IMR-90 (cell line): ENCODE results near the gene CDH12. TPM values are rescaled to one million over a fixed set of nuclear protein-coding genes. Genes with fewer than 3 reads are reported as not detected.

Experiments used
- ATAC-seq: fragments of 200-7000 bp; cut with Tn5 transposase; 2 replicates; pipeline ENCODE4 v1.9.1; 2020; ENCODE audit warnings: low read depth, mild to moderate bottlenecking, moderate library complexity
- BruUV-seq: library from RNA; stranded (reverse); fragments of 400-500 nt; replicated peaks from 2 replicates; lab custom pipeline; 2021; lab: Mats Ljungman, UMichigan
- CTCF ChIA-PET: fragments of 300-600 bp; formaldehyde crosslinking; extraction: SDS; loops from one replicate; lab custom pipeline; 2021; ENCODE audit warnings: antibody characterized with exemption; lab: Yijun Ruan, JAX
- POLR2A ChIA-PET: fragments of 300-600 bp; sonication (Branson Sonifier 250); formaldehyde crosslinking; loops from one replicate; lab custom pipeline; 2022; ENCODE audit warnings: antibody characterized with exemption; ENCODE audit not compliant: unreplicated experiment; lab: Charles Lee
- DNase-seq: peaks from one replicate; pipeline ENCODE4 v3.0.0; 2013
- H2AFZ ChIP-seq: replicated peaks from 2 replicates; pipeline ENCODE3; 2013; ENCODE audit warnings: low read length, mild to moderate bottlenecking; ENCODE audit not compliant: poor library complexity
- H2AK5ac ChIP-seq: 2 replicates; pipeline ENCODE4 v1.6.1; 2013; ENCODE audit warnings: low read depth, low read length, inconsistent platforms
- H2AK9ac ChIP-seq: replicated peaks from 2 replicates; pipeline ENCODE3; 2013; ENCODE audit warnings: mild to moderate bottlenecking, low read depth, low read length, moderate library complexity; ENCODE audit not compliant: poor library complexity
- H2BK120ac ChIP-seq: 2 replicates; pipeline ENCODE4 v1.6.1; 2013; ENCODE audit warnings: low read depth, low read length, inconsistent platforms
- H2BK15ac ChIP-seq: 3 replicates; pipeline ENCODE4 v1.6.1; 2013; ENCODE audit warnings: low read depth, low read length, inconsistent platforms
- H2BK20ac ChIP-seq: 2 replicates; pipeline ENCODE4 v1.6.1; 2013; ENCODE audit warnings: low read depth, mild to moderate bottlenecking, inconsistent platforms, low read length, moderate library complexity
- H2BK5ac ChIP-seq: 2 replicates; pipeline ENCODE4 v1.6.1; 2013; ENCODE audit warnings: mild to moderate bottlenecking, low read depth, low read length, inconsistent platforms; ENCODE audit not compliant: poor library complexity, severe bottlenecking
- H3K14ac ChIP-seq: replicated peaks from 2 replicates; pipeline ENCODE4 v1.6.1; 2013; ENCODE audit warnings: low read depth, low read length, inconsistent platforms
- H3K18ac ChIP-seq: 2 replicates; pipeline ENCODE4 v1.6.1; 2013; ENCODE audit warnings: low read depth, low read length, control low read depth
- H3K23ac ChIP-seq: 2 replicates; pipeline ENCODE4 v1.6.1; 2013; ENCODE audit warnings: low read depth, low read length, inconsistent platforms
- H3K27ac ChIP-seq: 2 replicates; pipeline ENCODE4 v1.5.1; 2013; ENCODE audit warnings: mild to moderate bottlenecking, control low read depth, low read length; ENCODE audit not compliant: insufficient read depth
- H3K27me3 ChIP-seq: 2 replicates; pipeline ENCODE4 v1.6.1; 2013; ENCODE audit warnings: low read length; ENCODE audit not compliant: control insufficient read depth, insufficient read depth
- H3K36me3 ChIP-seq: 2 replicates; pipeline ENCODE4 v1.6.1; 2013; ENCODE audit warnings: low read length, mixed read lengths; ENCODE audit not compliant: control insufficient read depth, insufficient read depth
- H3K4ac ChIP-seq: 2 replicates; pipeline ENCODE4 v1.6.1; 2013; ENCODE audit warnings: low read depth, low read length, inconsistent platforms
- H3K4me1 ChIP-seq: 2 replicates; pipeline ENCODE4 v1.6.1; 2013; ENCODE audit warnings: low read length, mixed read lengths; ENCODE audit not compliant: control insufficient read depth, insufficient read depth
- H3K4me2 ChIP-seq: 2 replicates; pipeline ENCODE4 v1.6.1; 2013; ENCODE audit warnings: low read depth, mild to moderate bottlenecking, control low read depth, low read length, moderate library complexity
- H3K4me3 ChIP-seq: 2 replicates; pipeline ENCODE4 v1.5.1; 2013; ENCODE audit warnings: low read depth, mild to moderate bottlenecking, control low read depth, low read length, moderate library complexity; ENCODE audit not compliant: insufficient read depth
- H3K56ac ChIP-seq: 2 replicates; pipeline ENCODE4 v1.6.1; 2013; ENCODE audit warnings: low read length, inconsistent platforms; ENCODE audit not compliant: insufficient read depth; ENCODE audit errors: extremely low read depth
- H3K79me1 ChIP-seq, 2 experiments: 2 replicates each; pipeline ENCODE4 v1.6.1; 2013; ENCODE audit warnings: low read length in 2 of 2, inconsistent platforms in 1 of 2, low read depth in 1 of 2
- H3K9ac ChIP-seq: 2 replicates; pipeline ENCODE4 v1.6.1; 2013; ENCODE audit warnings: low read depth, low read length, control low read depth
- H3K9me1 ChIP-seq: 2 replicates; pipeline ENCODE4 v1.6.1; 2013; ENCODE audit warnings: low read length, inconsistent platforms; ENCODE audit not compliant: insufficient read depth
- H3K9me3 ChIP-seq: 2 replicates; pipeline ENCODE4 v1.6.1; 2013; ENCODE audit warnings: low read length; ENCODE audit not compliant: control insufficient read depth, insufficient read depth
- H4K20me1 ChIP-seq: 2 replicates; pipeline ENCODE4 v1.6.1; 2013; ENCODE audit warnings: low read length, inconsistent platforms; ENCODE audit not compliant: insufficient read depth
- H4K5ac ChIP-seq: 2 replicates; pipeline ENCODE4 v1.6.1; 2013; ENCODE audit warnings: mild to moderate bottlenecking, low read depth, low read length, control low read depth
- H4K8ac ChIP-seq, 2 experiments: 2 replicates each; pipeline ENCODE4 v1.6.1; 2013; ENCODE audit warnings: low read depth in 2 of 2, low read length in 2 of 2, control low read depth in 1 of 2, inconsistent platforms in 1 of 2
- H4K91ac ChIP-seq: 2 replicates; pipeline ENCODE4 v1.6.1; 2013; ENCODE audit warnings: low read depth, low read length, inconsistent platforms; ENCODE audit not compliant: insufficient read depth
- FOS ChIP-seq: fragments of 150-350 bp; IDR thresholded peaks from 2 replicates; pipeline ENCODE4 v1.6.1; 2016; ENCODE audit warnings: low read depth, low read length
- MAFK ChIP-seq: IDR thresholded peaks from 2 replicates; pipeline ENCODE4 v1.6.1; 2012; ENCODE audit warnings: low read depth, low read length, improper control_type of control experiment
- RCOR1 ChIP-seq: IDR thresholded peaks from 2 replicates; pipeline ENCODE4 v1.6.1; 2012; ENCODE audit warnings: mild to moderate bottlenecking, low read length, improper control_type of control experiment; ENCODE audit not compliant: insufficient replicate concordance
- WGBS, 2 experiments: methylation state at CpG; one replicate each; pipeline versions ENCODE4 v1.1.5 to v1.1.7; 2013; ENCODE audit warnings: missing lambda C conversion rate in 2 of 2; ENCODE audit not compliant: insufficient read length in 1 of 2; ENCODE audit errors: extremely low coverage in 2 of 2; 5-methylcytosine and 5-hydroxymethylcytosine counted together
- dilution Hi-C: fragments of 300-500 bp; cut with HindIII; formaldehyde crosslinking; loops from one replicate; pipeline ENCODE4 v1.14.3; 2018; ENCODE audit warnings: low sequenced_read_pairs; ENCODE audit not compliant: unreplicated experiment
- in situ Hi-C: fragments of 300-500 bp; cut with MboI; formaldehyde crosslinking; loops from 3 replicates; pipeline ENCODE4 v1.14.3; 2019; ENCODE audit warnings: low sequenced_read_pairs, inconsistent platforms, mixed read lengths
- intact Hi-C: fragments of 100-400 bp; cut with micrococcal nuclease; formaldehyde crosslinking; loops from 2 replicates; pipeline ENCODE4 v1.10.0; 2022
- polyA plus RNA-seq, 3 experiments: library from polyadenylated mRNA; depleted of rRNA; stranded (reverse); fragments of >200 nt; gene quantifications; 2 replicates each; pipeline ENCODE4 v1.2.3, GENCODE V29; 2012; ENCODE audit warnings: low replicate concordance in 1 of 3
- total RNA-seq: library from RNA; depleted of rRNA; stranded (reverse); fragments of >200 nt; gene quantifications from 2 replicates; pipeline ENCODE4 v1.2.3, GENCODE V29; 2012

Gene CDH12
- total and polyA plus RNA-seq, 2 of the 4 experiments (the other 2 are of a cell fraction), result not detected

DNA sequence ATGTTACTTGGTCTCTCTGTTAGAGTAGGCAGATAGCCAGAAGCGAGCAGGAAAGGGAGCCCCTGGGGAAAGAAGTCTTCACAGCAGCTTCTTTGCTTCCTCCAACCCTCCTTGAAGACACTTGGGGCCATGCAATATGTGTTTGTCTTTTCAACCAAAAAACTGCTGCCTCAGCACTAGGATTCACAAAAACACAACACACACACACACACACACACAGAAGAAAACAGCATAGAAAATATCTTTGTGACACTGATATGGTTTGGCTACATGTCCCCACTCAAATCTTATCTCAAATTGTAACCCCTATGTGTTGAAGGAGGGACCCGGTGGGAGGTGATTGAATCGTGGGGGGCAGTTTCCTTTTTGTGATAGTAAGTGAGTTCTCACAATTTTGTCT is 133.3 kb downstream of the CDH12 start:
- Histone ChIP-seq H2AK9ac (no peak overlapping the region), H4K8ac (no peak overlapping the region), H3K14ac (no peak overlapping the region), H3K4me1 (no peaks in the 10 kb centered on the region), H3K4me2 (no peak overlapping the region), H3K9me3 (no peaks in the 10 kb centered on the region), H3K4ac (no peak overlapping the region), H3K27ac (no peak overlapping the region), H2BK20ac (no peak overlapping the region), H3K27me3 (no peaks in the 10 kb centered on the region), H3K9ac (no peak overlapping the region), H3K18ac (no peak overlapping the region), H2BK5ac (no peak overlapping the region), H3K56ac (no peak overlapping the region), H4K91ac (no peak overlapping the region), H4K20me1 (no peaks in the 10 kb centered on the region), H3K9me1 (no peaks in the 10 kb centered on the region), H3K36me3 (no peaks in the 10 kb centered on the region), H3K4me3 (no peak overlapping the region), H3K79me1 (no peaks in the 10 kb centered on the region), H4K5ac (no peak overlapping the region), H2AK5ac (no peak overlapping the region), H3K23ac (no peak overlapping the region), H2BK15ac (no peak overlapping the region), H2AFZ (no peak overlapping the region), H2BK120ac (no peak overlapping the region)
- intact Hi-C loops, result no loop called here
- in situ Hi-C loops, result no loop called here
- BruUV-seq, result no TSS peak
- ATAC-seq (no peak), DNase-seq (no peak)
- dilution Hi-C loops, result no loop called here
- ChIA-PET CTCF (no interaction called here), POLR2A (no interaction called here)
- no CpG with 5 or more reads among the region's 3 CpGs for WGBS, 2 experiments
- peak; percentile 55; the same call in 1 of the 2 replicates for TF ChIP-seq MAFK
- no peak for TF ChIP-seq RCOR1
- TF ChIP-seq FOS, result no peak
